Measurements from ENCODE around the gene AFF2. TPM values are rescaled to one million over a fixed set of nuclear protein-coding genes. Genes with fewer than 3 reads are reported as not detected.

AFF2 gene
- total RNA-seq, 4 donors from 2014 or later: 0.05 to 1.0 (median 0.23) TPM

GRCh38 chrX:148940411-148940996 is 440.1 kb downstream of the AFF2 start:
- intact Hi-C loops (cut with DNase I; ENCODE audit: low total_unique reads) (no loop called here), in situ Hi-C loops (cut with MboI; ENCODE audit: low sequenced_read_pairs in 4 of 4) (no loop called here)
- DNase-seq: no peak
- no peaks in the 10 kb centered on the region for H3K4me1 ChIP-seq
- TF ChIP-seq, protein P1, sequence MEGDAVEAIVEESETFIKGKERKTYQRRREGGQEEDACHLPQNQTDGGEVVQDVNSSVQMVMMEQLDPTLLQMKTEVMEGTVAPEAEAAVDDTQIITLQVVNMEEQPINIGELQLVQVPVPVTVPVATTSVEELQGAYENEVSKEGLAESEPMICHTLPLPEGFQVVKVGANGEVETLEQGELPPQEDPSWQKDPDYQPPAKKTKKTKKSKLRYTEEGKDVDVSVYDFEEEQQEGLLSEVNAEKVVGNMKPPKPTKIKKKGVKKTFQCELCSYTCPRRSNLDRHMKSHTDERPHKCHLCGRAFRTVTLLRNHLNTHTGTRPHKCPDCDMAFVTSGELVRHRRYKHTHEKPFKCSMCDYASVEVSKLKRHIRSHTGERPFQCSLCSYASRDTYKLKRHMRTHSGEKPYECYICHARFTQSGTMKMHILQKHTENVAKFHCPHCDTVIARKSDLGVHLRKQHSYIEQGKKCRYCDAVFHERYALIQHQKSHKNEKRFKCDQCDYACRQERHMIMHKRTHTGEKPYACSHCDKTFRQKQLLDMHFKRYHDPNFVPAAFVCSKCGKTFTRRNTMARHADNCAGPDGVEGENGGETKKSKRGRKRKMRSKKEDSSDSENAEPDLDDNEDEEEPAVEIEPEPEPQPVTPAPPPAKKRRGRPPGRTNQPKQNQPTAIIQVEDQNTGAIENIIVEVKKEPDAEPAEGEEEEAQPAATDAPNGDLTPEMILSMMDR (IDR thresholded peaks at IDR 0.05 in 4 of 5, conservative IDR thresholded peaks at IDR 0.05 in 1 of 5): no peak
- no peak for TF ChIP-seq POLR2A (IDR thresholded peaks at IDR 0.05)
- no peak overlapping the region for H3K4me3 ChIP-seq
- H3K9me3 ChIP-seq: no peaks in the 10 kb centered on the region
- no peaks in the 10 kb centered on the region for H3K36me3 ChIP-seq
- no peak for ATAC-seq
- no peak overlapping the region for H3K27ac ChIP-seq
- no peaks in the 10 kb centered on the region for H3K27me3 ChIP-seq

DNA sequence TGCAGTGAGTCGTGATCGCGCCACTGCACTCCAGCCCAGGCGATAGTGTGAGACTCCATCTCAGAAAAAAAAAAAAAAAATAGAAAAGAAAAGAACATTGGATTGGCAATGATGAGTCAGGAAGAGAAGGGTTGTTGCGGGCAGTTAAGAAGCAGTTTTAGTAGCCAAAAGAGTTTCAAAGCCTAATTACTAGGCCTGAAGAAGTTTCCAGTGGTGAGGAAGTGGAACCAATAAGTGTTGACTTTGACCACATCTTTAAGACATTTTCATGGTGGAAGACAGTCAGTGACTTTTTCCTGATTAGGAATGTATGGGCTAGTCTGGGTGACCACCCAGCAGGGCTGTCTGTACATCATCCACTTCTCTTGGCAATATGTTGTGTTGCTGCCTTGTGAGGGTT is 442.3 kb downstream of the AFF2 start:
- H3K4me1 ChIP-seq: no peaks in the 10 kb centered on the region
- DNase-seq: no peak
- intact Hi-C loops (cut with DNase I; ENCODE audit: low total_unique reads) (no loop called here), in situ Hi-C loops (cut with MboI; ENCODE audit: low sequenced_read_pairs in 4 of 4) (no loop called here)
- no peaks in the 10 kb centered on the region for H3K36me3 ChIP-seq
- H3K27me3 ChIP-seq: no peaks in the 10 kb centered on the region
- no peak overlapping the region for H3K27ac ChIP-seq
- no peak overlapping the region for H3K4me3 ChIP-seq
- TF ChIP-seq, protein P1 (IDR thresholded peaks at IDR 0.05 in 4 of 5, conservative IDR thresholded peaks at IDR 0.05 in 1 of 5): no peak
- TF ChIP-seq POLR2A (IDR thresholded peaks at IDR 0.05): no peak
- H3K9me3 ChIP-seq: no peaks in the 10 kb centered on the region
- no peak for ATAC-seq

DNA sequence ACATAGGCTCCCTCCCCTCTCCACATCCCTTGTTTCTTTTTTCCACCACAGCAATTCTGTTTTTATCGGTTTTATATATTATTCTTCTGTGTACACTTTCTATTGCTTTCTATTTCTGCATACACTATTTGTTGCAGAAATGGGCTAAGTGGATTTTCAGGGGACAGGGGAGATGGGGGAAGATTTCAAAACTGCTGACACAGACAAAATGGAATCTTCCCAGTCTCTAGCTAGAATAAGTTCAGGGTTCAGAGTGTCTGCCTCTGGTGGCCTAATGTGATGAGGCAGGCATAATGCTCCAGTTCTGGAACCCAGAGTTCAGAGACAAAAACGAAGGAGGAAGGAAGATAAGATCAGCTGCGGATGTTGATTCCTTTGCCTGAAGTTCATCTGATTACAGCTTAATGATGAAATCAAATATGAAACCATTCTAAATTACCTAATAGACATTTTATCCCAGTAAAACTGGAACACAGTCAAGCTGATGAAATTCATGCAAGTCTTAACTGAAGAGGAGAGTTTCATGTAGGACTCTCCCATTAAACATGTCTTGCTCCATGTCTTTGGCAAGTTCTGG is 447.1 kb downstream of the AFF2 start:
- ATAC-seq: no peak
- intact Hi-C loops (cut with DNase I; ENCODE audit: low total_unique reads): no loop called here
- Histone ChIP-seq H3K9me3 (no peaks in the 10 kb centered on the region), H3K4me3 (no peak overlapping the region), H3K27me3 (no peaks in the 10 kb centered on the region), H3K36me3 (no peaks in the 10 kb centered on the region), H3K4me1 (no peaks in the 10 kb centered on the region), H3K27ac (no peak overlapping the region)
- no peak for DNase-seq
- in situ Hi-C loops (cut with MboI; ENCODE audit: low sequenced_read_pairs in 4 of 4): no loop called here
- TF ChIP-seq POLR2A (IDR thresholded peaks at IDR 0.05): no peak
- TF ChIP-seq, protein P1 (IDR thresholded peaks at IDR 0.05 in 4 of 5, conservative IDR thresholded peaks at IDR 0.05 in 1 of 5): no peak

GRCh38 chrX:148956352-148956751 is 455.9 kb downstream of the AFF2 start:
- Histone ChIP-seq H3K27ac (no peak overlapping the region), H3K36me3 (no peaks in the 10 kb centered on the region), H3K4me3 (no peak overlapping the region), H3K9me3 (no peaks in the 10 kb centered on the region), H3K27me3 (no peaks in the 10 kb centered on the region), H3K4me1 (no peaks in the 10 kb centered on the region)
- ATAC-seq (no peak), DNase-seq (no peak)
- TF ChIP-seq POLR2A (IDR thresholded peaks at IDR 0.05): no peak
- TF ChIP-seq, protein P1 (IDR thresholded peaks at IDR 0.05 in 4 of 5, conservative IDR thresholded peaks at IDR 0.05 in 1 of 5): no peak
- intact Hi-C loops (cut with DNase I; ENCODE audit: low total_unique reads) (no loop called here), in situ Hi-C loops (cut with MboI; ENCODE audit: low sequenced_read_pairs in 4 of 4) (no loop called here)

GRCh38 chrX:148958901-148959300 is 458.5 kb downstream of the AFF2 start:
- Histone ChIP-seq H3K36me3 (no peaks in the 10 kb centered on the region), H3K4me1 (no peaks in the 10 kb centered on the region), H3K4me3 (no peak overlapping the region), H3K27me3 (no peaks in the 10 kb centered on the region), H3K27ac (no peak overlapping the region), H3K9me3 (no peaks in the 10 kb centered on the region)
- DNase-seq: peak in 1 of 2 donors; percentile 8
- no peak for TF ChIP-seq POLR2A (IDR thresholded peaks at IDR 0.05)
- TF ChIP-seq, protein P1 (IDR thresholded peaks at IDR 0.05 in 4 of 5, conservative IDR thresholded peaks at IDR 0.05 in 1 of 5): no peak
- intact Hi-C loops (cut with DNase I; ENCODE audit: low total_unique reads): no loop called here
- no peak for ATAC-seq
- in situ Hi-C loops (cut with MboI; ENCODE audit: low sequenced_read_pairs in 4 of 4): no loop called here
